H1 (cell line): ENCODE results near the gene CDKN1B. TPM values are rescaled to one million over a fixed set of nuclear protein-coding genes. Genes with fewer than 3 reads are reported as not detected.

ENCODE experiments used
- HDAC6 ChIP-seq: IDR thresholded peaks from one replicate; pipeline ENCODE4 v1.7.1; 2012; ENCODE audit warnings: low read depth, mild to moderate bottlenecking, inconsistent platforms, low read length, moderate library complexity
- POLR2AphosphoS5 ChIP-seq: IDR thresholded peaks from 2 replicates; pipeline ENCODE4 v1.6.1; 2011; ENCODE audit warnings: low read depth, low read length
- TAF7 ChIP-seq: optimal IDR thresholded peaks from 2 replicates; pipeline ENCODE3; 2011; ENCODE audit warnings: low read depth, mild to moderate bottlenecking, inconsistent platforms, low read length, moderate library complexity, borderline replicate concordance
- TBP ChIP-seq: IDR thresholded peaks from 2 replicates; pipeline ENCODE4 v1.6.1; 2011; ENCODE audit warnings: low read depth, low read length, improper control_type of control experiment
- YY1 ChIP-seq: IDR thresholded peaks from 2 replicates; pipeline ENCODE4 v1.6.1; 2011; ENCODE audit warnings: low read depth, mild to moderate bottlenecking, low read length
- polyA plus RNA-seq, 7 experiments: library from polyadenylated mRNA; depleted of rRNA in 3 of 7; stranded (reverse) in 5 of 7; unstranded in 2 of 7; fragments of >200 nt in 5 of 7; fragments of 200-250 nt in 2 of 7; gene quantifications; 1 replicate in 5 of 7; 2 replicates in 1 of 7; 4 replicates in 1 of 7; pipeline versions ENCODE4 v1.2.1 to v1.2.3, GENCODE V29; 2011 to 2013; ENCODE audit warnings: missing spikeins in 2 of 7, mixed read lengths in 2 of 7
- total RNA-seq: library from RNA; stranded (reverse); fragmentation: NEBNext Ultra II Directional; extraction: Animal tissue kit (Norgen Biotek cat#: 25700); gene quantifications from 2 replicates; pipeline ENCODE4 v1.2.1, GENCODE V29; 2021

CDKN1B gene
- total and polyA plus RNA-seq, 2 of the 8 experiments (the other 6 are each of a cell fraction or from before 2014, with no cell fraction given): 6.5 to 27.2 TPM

DNA sequence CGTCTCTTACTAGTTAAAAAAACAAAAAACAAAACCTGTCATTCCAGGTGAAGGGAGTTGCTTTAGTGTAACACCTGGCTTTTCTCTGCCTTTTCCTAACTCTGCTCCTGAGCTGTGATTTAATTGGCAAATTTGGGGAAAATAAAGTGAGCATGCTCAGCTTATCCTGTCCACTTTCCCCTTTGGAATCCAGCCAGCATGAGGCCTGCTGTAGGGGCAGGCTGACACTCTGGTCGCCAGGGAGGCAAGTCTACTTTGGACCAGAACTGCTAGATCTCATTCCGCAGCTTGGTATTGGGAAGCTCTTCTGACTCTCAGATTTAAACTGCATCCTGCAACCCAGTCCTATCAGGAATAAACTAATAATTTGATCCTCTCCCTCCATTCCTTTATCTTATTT is 30.1 kb downstream of the CDKN1B start (continued):
- TF ChIP-seq YY1 (no peak), TAF7 (no peak), HDAC6 (no peak), TBP (no peak), POLR2AphosphoS5 (no peak)
